Measurements from ENCODE around the gene PIK3R1.

DNA sequence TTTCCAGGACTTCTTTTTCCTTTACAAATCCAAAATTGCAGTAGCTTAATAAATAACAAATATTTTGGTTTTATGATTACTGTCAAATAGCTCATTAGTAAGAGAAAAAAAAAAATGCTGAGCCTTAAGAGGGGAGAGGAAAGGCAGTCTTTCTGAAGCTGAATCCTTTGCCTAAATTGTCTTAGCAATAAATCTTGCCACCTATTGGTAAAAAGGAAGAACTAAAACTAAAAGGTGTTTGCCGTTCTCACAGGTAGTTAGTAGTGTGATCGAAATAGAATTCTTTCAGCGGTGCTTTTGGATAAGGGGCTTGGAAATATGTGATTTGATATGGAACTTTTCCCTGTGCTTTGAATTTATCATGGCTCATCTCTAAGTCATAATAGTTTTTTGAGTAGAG is 31.2 kb downstream of the PIK3R1 start:
- TF ChIP-seq CTCF (conservative IDR thresholded peaks at IDR 0.05; ENCODE audit: low read depth, low read length) = no peak
- TF ChIP-seq BHLHE40 (IDR thresholded peaks at IDR 0.05; ENCODE audit: low read depth, low read length) = no peak
- no peak for TF ChIP-seq MAZ (IDR thresholded peaks at IDR 0.05; ENCODE audit: borderline replicate concordance, low read depth, low read length)
- no peak for TF ChIP-seq SMC3 (IDR thresholded peaks at IDR 0.05; ENCODE audit: low read depth, low read length)
- TF ChIP-seq CEBPB (IDR thresholded peaks at IDR 0.05; ENCODE audit: low read depth, low read length) = no peak
- TF ChIP-seq RCOR1 (IDR thresholded peaks at IDR 0.05; ENCODE audit: insufficient replicate concordance, low read length) = no peak
- no peak for TF ChIP-seq MXI1 (IDR thresholded peaks at IDR 0.05; ENCODE audit: borderline replicate concordance, low read depth, low read length)
- no peak for TF ChIP-seq USF2 (IDR thresholded peaks at IDR 0.05; ENCODE audit: low read depth, low read length)
- TF ChIP-seq POLR2A (IDR thresholded peaks at IDR 0.05; ENCODE audit: low read depth, low read length) = no peak
- no peak for TF ChIP-seq NFE2L2 (IDR thresholded peaks at IDR 0.05; ENCODE audit: low read depth, low read length)
- TF ChIP-seq RAD21 (IDR thresholded peaks at IDR 0.05; ENCODE audit: low read length) = no peak
- TF ChIP-seq FOS (IDR thresholded peaks at IDR 0.05; ENCODE audit: low read depth, low read length) = no peak
- TF ChIP-seq MAFK (IDR thresholded peaks at IDR 0.05; ENCODE audit: low read depth, low read length) = no peak
